Smooth muscle cell (in vitro differentiated cells): ENCODE measurements around the gene RARB. TPM values are rescaled to one million over a fixed set of nuclear protein-coding genes. Genes with fewer than 3 reads are reported as not detected.

Experiments used
- DNase-seq: peaks from one replicate; lab custom pipeline; 2025; ENCODE audit not compliant: unreplicated experiment; lab: John Stamatoyannopoulos, UW
- H2AFZ ChIP-seq: fragments of 200-600 bp; sonication (generic); 2 replicates; pipeline ENCODE4 v1.6.0; 2016; ENCODE audit warnings: antibody characterized with exemption, low read depth, mild to moderate bottlenecking
- H3F3A ChIP-seq: fragments of 200-600 bp; sonication (generic); 2 replicates; pipeline ENCODE4 v1.6.0; 2017; ENCODE audit warnings: antibody characterized with exemption, low read depth
- H3K27ac ChIP-seq: fragments of 200-600 bp; sonication (generic); 2 replicates; pipeline ENCODE4 v1.5.1; 2016; ENCODE audit warnings: low read depth, mild to moderate bottlenecking
- H3K27me3 ChIP-seq: fragments of 200-600 bp; sonication (generic); 2 replicates; pipeline ENCODE4 v1.6.1; 2016; ENCODE audit warnings: low read depth, mild to moderate bottlenecking
- H3K36me3 ChIP-seq: fragments of 200-600 bp; sonication (generic); 2 replicates; pipeline ENCODE4 v1.5.1; 2016; ENCODE audit warnings: low read depth
- H3K4me1 ChIP-seq: fragments of 200-600 bp; sonication (generic); 2 replicates; pipeline ENCODE4 v1.5.1; 2016; ENCODE audit warnings: low read depth
- H3K4me2 ChIP-seq: fragments of 200-600 bp; sonication (generic); 2 replicates; pipeline ENCODE4 v1.6.0; 2016; ENCODE audit warnings: mild to moderate bottlenecking
- H3K4me3 ChIP-seq: fragments of 200-600 bp; sonication (generic); 2 replicates; pipeline ENCODE4 v1.5.1; 2016; ENCODE audit warnings: mild to moderate bottlenecking
- H3K79me2 ChIP-seq: fragments of 200-600 bp; sonication (generic); 2 replicates; pipeline ENCODE4 v1.6.0; 2016; ENCODE audit warnings: low read depth, mild to moderate bottlenecking
- H3K9ac ChIP-seq: fragments of 200-600 bp; sonication (generic); 2 replicates; pipeline ENCODE4 v1.6.0; 2016; ENCODE audit warnings: low read depth
- H3K9me3 ChIP-seq: fragments of 200-600 bp; sonication (generic); replicated peaks from 2 replicates; pipeline ENCODE4 v1.5.1; 2016; ENCODE audit warnings: low read depth
- H4K20me1 ChIP-seq: fragments of 200-600 bp; sonication (generic); 2 replicates; pipeline ENCODE4 v1.6.0; 2016; ENCODE audit warnings: low read depth
- CTCF ChIP-seq: fragments of 200-600 bp; sonication (generic); IDR thresholded peaks from 2 replicates; pipeline ENCODE4 v1.5.1; 2017; ENCODE audit warnings: borderline replicate concordance, mild to moderate bottlenecking, antibody characterized with exemption; ENCODE audit not compliant: insufficient read depth, poor library complexity, severe bottlenecking
- WGBS: methylation state at CpG from one replicate; pipeline ENCODE4 v1.1.7; 2016; ENCODE audit warnings: low lambda C conversion rate; 5-methylcytosine and 5-hydroxymethylcytosine counted together
- polyA plus RNA-seq: library from polyadenylated mRNA; unstranded; fragments of >200 nt; fragmentation: Nextera tagmentation; extraction: Ambion mirVana; gene quantifications from 2 replicates; pipeline ENCODE4 v1.2.1, GENCODE V29; 2016
- total RNA-seq: library from RNA; depleted of rRNA; stranded (reverse); fragments of >200 nt; gene quantifications from 2 replicates; pipeline ENCODE4 v1.2.3, GENCODE V29; 2014

The RARB gene
- total and polyA plus RNA-seq, 2 experiments from 2014 or later = 88.1 to 106 TPM

DNA sequence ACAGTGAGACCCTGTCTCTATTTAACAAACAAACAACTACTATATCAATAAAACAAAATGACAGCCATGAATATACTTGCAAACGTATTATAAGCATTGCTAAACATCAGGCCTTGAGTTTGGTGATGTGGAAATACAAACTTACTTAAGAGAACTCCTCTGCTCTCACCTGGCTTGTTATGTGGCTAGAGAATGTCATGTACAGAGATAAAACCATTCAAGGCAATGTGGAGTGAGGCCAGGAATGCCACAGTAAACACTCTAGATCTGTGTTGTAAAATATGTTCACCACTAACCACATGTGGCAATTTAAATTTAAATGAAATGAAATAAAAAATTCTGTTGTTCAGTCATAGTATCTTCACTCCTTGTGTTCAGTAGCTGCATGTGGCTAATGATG, 22.7 kb upstream of the RARB start:
- no peaks in the 10 kb centered on the region for H4K20me1 ChIP-seq
- 94% methylated on average over 1 of the region's 1 CpG for WGBS
- H3K27ac ChIP-seq = no peak overlapping the region
- H3K36me3 ChIP-seq = no peaks in the 10 kb centered on the region
- no peak overlapping the region for H3K4me2 ChIP-seq
- no peak for TF ChIP-seq CTCF
- no peak for DNase-seq
- no peak overlapping the region for H2AFZ ChIP-seq
- H3K79me2 ChIP-seq = no peaks in the 10 kb centered on the region
- H3K4me3 ChIP-seq = no peak overlapping the region
- no peaks in the 10 kb centered on the region for H3F3A ChIP-seq
- no peaks in the 10 kb centered on the region for H3K27me3 ChIP-seq
- H3K9me3 ChIP-seq = no peaks in the 10 kb centered on the region
- H3K9ac ChIP-seq = no peak overlapping the region
- no peaks in the 10 kb centered on the region for H3K4me1 ChIP-seq

- H3K36me3 ChIP-seq = no peaks in the 10 kb centered on the region
- H3K79me2 ChIP-seq = no peaks in the 10 kb centered on the region
- no peak overlapping the region for H3K9ac ChIP-seq
- H3K27ac ChIP-seq = no peak overlapping the region
- DNase-seq = no peak
- no peaks in the 10 kb centered on the region for H3K9me3 ChIP-seq
- H3K4me3 ChIP-seq = no peak overlapping the region
- no peaks in the 10 kb centered on the region for H3F3A ChIP-seq
- no peaks in the 10 kb centered on the region for H3K27me3 ChIP-seq
- H4K20me1 ChIP-seq = no peaks in the 10 kb centered on the region
- TF ChIP-seq CTCF = no peak
- WGBS = 95% methylated on average over 4 of the region's 4 CpGs
- H3K4me1 ChIP-seq = no peaks in the 10 kb centered on the region
- no peak overlapping the region for H3K4me2 ChIP-seq
- H2AFZ ChIP-seq = no peak overlapping the region
Measured at GRCh38 chr3:25410703-25411102, 17.4 kb upstream of the RARB start.

GRCh38 chr3:25412269-25412668, 15.8 kb upstream of the RARB start:
- Histone ChIP-seq H3K36me3 (no peaks in the 10 kb centered on the region), H3K4me1 (no peaks in the 10 kb centered on the region), H2AFZ (no peak overlapping the region), H3K4me3 (no peak overlapping the region), H4K20me1 (no peaks in the 10 kb centered on the region), H3K9ac (no peak overlapping the region), H3K79me2 (no peaks in the 10 kb centered on the region), H3K9me3 (no peaks in the 10 kb centered on the region), H3K27ac (peak overlapping the region; percentile 16), H3K27me3 (no peaks in the 10 kb centered on the region), H3F3A (no peaks in the 10 kb centered on the region), H3K4me2 (peak overlapping the region; percentile 10)
- no peak for TF ChIP-seq CTCF
- DNase-seq = no peak

DNA sequence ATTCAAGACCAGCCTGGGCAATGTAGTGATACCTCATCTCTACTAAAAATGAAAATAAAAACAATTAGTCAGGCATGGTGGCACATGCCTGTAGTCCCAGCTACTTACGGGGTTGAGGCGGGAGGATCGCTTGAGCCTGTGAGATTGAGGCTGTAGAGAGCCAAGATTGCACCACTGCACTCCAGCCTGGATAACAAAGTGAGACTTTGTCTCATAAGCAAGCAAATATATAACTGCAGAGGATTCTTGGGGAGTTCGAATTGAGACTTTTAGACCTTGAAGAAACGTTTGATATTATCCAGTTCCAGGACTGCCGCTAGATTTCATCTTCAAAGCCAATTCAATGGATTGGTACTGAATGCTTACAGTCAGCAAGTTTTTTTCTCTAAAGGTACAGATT, 11.9 kb upstream of the RARB start:
- no peaks in the 10 kb centered on the region for H3K79me2 ChIP-seq

More for the DNA sequence above, 11.9 kb upstream of the RARB start:
- DNase-seq = no peak
- H3K36me3 ChIP-seq = no peaks in the 10 kb centered on the region
- H3K9me3 ChIP-seq = no peaks in the 10 kb centered on the region
- H2AFZ ChIP-seq = no peak overlapping the region
- TF ChIP-seq CTCF = no peak
- H3K4me2 ChIP-seq = no peak overlapping the region
- WGBS = 93% methylated on average over 6 of the region's 6 CpGs
- no peaks in the 10 kb centered on the region for H3K27me3 ChIP-seq
- H3F3A ChIP-seq = peaks cover 4% of the 10 kb centered on the region
- no peak overlapping the region for H3K9ac ChIP-seq
- H3K27ac ChIP-seq = no peak overlapping the region
- H3K4me3 ChIP-seq = no peak overlapping the region
- H4K20me1 ChIP-seq = no peaks in the 10 kb centered on the region
- H3K4me1 ChIP-seq = peaks cover 13% of the 10 kb centered on the region
